Measurements from ENCODE around the gene MEGF11.

The MEGF11 gene

DNA sequence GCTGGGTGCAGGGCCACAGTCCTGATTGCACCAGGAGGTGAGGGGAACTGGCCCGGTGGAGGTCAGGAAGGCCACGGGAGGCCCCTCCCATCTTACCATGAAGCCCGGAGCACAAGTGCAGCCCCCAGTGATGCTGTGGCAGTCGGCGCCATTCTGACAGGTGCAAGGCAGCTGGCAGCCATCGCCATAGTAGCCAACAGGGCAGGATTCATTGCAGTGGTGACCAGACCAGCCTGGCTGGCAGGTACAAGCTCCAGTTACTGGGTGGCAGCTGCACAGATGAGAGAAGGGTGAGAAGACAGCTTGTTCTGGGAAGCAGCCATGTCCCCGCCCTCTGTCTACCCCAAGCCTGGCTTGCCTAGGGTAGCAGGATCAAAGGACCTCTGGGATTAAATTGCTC is 296.1 kb downstream of the MEGF11 start:
- no peak for DNase-seq

DNA sequence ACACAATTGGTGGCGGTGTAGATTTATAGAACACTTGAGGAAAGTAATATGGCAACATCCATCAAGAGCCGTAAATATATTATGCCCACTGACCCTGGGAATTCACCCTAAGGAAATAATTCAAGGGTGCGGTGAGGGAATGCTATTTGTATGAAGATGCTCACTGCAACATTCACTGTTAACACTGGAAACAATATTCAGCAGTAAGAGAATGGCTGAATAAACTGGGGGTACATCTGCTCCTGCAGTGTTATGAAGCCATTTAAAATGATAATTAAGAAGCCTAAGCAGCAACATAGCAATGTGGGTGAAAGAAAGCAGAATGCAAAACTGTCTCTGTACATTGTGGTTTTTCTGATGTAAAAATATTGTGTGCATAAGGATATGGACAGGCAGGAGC is 296.7 kb downstream of the MEGF11 start:
- DNase-seq = no peak

DNA sequence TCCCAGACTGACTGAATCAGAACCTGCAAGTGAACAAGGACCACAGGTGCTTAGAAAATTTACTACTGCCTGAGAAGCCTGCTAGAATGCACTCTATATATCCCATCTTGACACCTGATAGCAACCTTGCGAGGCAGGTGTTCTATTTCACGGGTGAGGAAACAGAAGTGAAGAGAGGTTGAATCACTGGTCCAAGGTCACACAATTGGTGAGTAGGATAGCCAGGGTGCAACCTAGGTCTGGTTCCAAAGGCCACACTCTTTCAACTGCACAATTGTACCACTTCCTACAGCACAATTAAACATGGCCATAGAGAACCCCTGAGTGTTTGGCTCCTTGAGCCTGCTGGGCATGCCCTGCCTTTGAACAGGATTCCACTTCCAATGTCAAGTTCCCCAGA is 297.2 kb downstream of the MEGF11 start:
- no peak for DNase-seq

DNA sequence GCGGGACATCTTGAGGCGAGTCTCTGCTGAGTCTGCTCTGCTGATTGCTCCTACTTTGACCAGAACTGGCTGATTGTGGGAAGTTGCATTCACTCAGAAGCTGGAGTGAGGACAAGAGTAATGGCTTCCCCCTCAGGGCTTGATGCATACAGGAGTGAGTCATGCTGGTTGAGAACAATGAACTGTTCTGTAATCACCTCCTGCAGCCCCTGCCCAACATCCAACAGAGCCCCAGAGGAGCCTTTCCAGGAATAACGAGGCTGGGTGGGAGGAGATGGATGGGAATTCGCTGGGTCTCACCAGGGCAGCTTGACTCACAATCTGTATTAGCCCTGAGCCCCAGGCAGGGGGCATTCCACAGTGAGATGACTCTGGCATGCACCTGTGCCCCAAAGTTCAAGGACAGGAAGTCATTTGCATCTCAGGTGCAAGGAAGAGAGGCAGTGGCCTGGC is 299.2 kb downstream of the MEGF11 start:
- no peak for DNase-seq

DNA sequence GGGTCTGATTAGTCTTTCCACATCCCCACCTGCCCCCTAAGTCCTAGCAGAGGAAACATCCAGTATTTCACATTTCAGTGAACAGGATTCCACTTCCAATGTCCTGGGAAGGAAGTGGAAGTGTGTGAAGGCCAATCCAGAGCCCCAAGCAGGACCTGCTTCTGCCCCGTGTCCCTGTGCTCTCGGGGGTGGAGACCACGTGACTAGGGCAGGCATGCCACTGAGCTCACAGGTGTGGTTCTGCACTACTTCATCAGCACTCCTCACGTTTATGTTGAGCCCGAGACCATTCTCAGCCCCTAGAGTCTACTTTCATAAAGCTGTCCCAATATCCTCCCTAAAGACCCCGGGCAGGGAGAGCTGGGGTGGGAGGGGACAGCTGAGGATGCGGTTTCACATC is 299.9 kb downstream of the MEGF11 start:
- no peak for DNase-seq

DNA sequence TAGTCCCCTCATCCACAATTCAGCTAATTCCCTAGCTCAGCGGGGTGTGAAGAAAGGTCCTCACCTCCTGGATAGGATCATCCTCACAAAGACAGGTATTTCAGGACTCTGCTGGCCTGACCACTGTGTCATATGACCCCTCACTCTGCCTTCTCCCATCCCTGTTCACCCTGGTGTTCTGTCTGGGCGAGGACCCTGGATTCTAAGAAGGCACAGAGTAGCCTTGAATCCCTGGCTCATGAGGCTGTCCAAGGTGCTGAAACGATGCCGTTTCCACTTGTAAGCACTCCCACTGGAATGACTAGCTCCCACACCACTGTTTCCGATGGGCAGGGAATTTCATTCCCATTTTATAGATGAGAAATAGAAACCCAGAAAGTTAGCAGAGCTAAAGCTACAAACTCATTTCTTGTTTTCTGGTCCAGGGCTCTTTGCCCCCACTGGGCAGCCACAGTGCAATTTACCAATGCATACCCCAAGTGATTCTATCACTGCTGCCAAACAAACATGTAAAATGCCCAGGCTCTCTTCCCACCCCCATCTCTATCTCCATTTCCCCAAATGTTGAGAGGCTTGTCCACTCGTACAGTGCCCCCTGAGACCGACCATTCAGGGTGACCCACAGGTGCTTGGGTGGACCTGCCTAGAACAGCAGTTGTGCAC is 301.0 kb downstream of the MEGF11 start:
- no peak for DNase-seq

DNA sequence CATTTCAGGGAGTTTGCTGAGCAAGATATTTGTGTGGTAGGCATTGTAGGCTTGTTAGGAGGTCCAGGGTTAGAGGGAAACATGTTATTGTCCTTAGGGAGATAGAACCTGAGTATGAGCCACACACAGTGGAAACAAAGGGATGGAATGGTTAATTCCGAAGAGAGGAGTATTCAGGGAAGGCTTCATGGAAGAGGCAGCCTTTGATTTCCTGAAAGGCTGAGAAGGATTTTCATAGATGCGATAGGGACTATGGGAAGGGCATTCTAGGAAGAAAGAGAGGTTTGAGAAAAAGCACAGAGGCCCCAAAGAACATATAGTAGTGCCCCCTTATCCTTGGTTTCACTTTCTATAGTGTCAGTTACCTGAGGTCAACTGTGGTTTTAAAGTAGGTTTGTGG is 302.5 kb downstream of the MEGF11 start:
- DNase-seq = no peak

DNA sequence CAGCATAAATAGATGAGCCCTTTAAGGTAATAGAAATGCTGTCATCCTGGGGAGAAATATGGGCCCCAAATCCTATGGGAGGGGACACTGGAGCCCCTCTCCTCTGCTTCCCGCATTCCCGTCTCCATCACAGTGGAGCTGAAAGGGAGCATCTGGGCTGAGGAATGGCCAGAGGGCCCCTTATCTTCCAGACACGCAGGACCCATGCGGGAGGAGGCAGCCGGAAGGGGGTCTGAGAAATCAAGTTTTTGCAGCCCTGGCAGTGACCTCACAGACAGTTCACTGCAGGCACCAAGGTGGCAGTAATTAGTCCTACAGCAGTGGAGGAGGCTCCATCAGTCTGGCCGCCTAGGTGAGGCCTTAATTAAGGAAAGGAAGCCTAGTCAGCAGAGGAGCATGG is 304.1 kb downstream of the MEGF11 start:
- DNase-seq = no peak

DNA sequence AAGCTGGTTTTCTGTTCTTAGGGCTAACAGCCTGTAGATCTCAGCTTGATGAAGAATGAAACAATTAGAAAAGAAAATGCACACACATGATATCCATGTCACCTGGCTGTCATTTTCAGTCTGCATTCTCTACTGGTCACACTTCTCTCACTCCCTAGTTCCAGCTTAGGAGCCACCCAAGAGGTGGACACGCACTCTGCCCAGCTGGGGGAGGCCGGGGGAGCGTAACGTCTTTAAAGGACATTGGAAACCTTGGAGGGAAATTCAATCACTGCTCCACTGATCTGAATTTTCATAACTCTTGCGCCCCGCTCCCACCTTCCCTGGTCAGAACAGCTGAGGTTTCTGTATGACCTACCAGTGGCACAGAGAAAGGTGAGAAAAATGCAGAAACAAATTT is 304.5 kb downstream of the MEGF11 start:
- DNase-seq = no peak

DNA sequence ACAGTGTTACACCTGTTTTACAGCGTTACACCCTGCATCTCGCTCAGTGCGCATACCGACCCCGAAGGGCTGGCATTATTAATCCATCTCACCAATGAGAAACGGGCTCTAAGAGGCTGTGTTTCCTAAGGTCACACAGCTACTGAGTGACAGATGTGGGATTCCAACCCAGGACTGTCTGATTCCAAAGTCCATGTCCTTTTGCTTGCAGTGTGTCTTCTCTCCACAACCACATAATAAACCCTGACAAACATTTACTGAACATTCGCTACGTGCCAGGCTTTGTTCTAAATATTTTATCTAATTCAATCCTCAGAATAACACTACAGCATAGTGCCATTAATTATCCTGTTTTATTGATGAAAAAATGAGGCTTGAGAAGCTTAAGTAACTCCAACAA is 305.2 kb downstream of the MEGF11 start:
- no peak for DNase-seq

DNA sequence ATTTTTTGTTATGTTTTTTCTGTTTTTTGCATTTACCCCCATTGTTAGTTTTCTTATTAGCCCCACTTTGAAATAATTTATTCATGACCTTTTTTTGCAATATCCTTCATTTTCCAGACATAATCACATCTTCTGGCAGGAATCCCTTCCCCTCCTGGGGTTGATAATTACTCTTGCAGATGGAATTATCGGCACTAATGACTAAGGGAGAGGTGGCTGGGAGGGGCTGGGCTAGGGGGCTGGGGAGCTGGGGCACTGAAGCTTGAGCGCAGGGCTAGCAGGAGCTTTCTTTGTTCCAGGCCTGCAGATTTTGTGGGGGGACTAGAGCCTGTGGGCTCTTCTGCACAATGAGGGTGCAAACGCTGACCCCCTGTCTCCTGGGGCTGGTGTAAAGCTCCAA is 306.5 kb downstream of the MEGF11 start:
- no peak for DNase-seq

DNA sequence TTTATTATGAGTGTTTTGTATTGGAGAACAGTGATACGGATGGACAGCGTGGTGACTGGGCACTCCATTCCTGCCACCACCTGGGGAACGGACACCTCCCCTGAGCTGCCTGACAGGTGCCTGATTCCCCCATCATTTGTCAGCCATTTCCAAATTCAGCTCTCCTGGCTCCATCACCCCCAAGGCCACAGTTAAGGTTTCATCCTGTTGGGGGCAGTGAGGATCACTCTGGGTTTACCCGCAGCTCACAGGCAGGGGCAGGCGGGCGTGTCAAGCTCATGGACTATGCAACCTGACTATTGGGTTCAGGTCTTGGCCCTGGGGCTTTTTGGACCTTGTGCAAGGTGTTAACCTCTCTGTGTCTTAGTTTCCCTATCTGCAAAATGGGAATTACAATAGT is 307.9 kb downstream of the MEGF11 start:
- DNase-seq = no peak

DNA sequence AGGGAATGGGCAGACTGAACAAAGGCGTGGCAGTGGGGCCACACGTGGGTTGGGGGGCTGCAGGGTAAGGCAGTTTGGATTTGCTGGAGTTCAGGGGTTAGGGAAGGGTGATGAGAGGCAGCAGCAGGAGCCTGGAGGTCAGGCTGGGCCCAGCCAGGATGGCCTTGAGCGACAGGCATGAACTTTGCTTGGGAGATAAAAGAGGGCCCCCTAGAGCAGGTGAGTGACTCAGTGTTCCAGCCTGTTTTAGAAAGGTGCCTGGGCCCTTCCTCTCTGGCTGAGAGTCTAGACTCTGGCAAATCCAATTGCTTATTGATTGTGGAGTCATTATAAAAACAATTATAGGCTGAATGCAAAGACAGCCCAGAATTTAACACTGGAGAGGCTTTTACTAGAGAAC is 309.1 kb downstream of the MEGF11 start:
- DNase-seq = no peak

DNA sequence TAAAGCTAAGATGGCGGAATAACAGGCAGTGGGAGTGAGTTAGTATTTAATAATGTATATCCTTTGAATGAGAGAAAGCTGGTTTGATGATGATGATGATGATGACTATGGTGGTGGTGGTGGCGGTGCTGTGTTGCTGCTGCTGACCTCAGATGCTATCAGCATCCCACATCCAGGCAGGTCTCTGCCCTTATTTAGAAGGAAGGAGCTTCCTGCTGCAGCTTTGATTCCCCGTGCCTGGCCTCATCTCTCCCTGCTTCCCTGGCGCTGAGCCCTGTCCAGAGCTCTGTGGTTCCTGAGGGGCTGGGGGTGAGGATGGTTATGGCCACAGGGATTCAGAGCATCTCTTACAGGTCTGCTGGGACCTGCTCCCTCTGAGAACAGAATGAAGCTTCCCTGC is 311.1 kb downstream of the MEGF11 start:
- DNase-seq = no peak

DNA sequence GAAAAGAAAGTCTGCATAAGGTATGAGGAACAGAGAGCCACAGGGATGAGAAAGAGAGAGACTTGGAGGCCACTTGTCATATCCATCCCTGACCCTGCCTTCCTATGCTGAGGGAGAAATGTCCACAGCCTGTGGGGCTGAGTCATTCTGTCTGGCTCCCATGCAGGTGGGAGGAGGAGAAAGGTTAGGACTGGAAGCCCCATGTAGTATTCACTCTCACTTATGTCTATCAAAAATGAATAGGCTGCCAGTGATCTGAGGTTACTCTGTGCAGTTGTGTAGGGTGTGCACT is 313.0 kb downstream of the MEGF11 start:
- DNase-seq = no peak

DNA sequence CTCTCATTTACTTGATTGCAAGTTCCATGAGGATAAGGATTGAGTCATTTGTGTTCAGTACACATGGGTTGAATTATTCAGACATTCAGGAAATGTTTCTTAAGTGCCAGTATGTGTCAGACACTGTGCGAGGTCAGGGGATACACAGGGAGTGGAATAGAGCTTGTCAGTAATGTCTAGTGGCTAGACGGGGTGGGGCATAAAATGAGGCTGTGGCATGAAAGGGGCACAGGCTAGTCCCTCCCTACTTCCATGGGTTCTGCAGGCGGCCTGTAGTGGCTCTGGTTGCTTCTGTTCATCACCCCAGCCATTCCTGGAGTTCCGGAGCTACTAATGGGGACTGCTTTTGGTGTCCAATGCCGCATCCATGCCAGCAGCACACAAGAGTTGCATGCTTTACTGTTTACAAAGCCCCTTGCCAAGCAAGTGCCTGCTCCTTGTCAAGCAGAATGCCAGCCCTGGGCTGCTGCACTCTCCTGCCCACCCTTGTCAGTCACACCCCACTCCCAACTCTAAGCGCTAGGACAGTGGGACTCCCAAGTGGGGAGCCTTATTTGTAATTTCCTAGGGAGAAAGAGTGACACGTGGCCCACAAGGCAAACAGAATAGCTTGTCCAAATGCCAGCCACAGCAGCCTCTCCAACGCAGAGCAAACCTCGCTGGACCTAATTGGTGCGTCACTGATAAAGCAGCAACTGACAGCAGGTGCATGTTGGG is 313.5 kb downstream of the MEGF11 start:
- no peak for DNase-seq

DNA sequence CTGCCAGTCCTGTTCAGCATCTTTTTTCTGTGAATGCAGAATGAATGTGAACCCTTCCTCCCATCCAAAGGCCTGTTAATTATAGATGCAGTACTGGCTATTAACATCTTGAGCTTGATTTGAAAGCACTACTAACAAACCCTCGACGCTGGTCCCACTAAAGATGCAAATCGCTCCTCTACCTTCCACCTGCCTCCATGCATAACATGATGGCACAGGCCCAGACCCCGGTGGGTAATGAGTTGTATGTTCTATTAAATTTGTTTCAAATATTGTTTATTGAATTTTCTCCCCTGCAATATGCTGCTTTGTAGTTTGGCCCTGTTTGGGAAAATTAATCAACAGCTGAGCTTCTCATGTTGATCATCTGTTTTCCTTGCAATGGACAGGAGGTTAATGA is 314.9 kb downstream of the MEGF11 start:
- no peak for DNase-seq

DNA sequence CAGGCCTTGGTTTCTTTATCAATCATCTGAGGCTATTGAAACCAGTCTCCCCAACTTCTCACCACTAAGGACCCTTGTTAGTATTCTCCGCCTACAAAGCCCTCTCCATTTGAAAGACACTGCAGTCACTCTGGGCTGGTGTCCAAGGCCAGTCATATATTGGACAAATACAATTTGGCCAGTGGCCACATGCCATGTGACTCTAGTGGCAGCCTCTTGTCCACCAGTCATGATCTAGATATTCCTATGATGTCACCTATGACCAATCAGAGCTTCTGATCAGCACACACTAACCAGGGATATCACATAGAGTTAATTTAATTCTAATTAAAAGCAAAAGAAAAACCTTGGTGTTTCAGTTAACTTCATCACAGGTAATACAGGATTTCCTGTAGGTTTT is 316.1 kb downstream of the MEGF11 start:
- DNase-seq = no peak

DNA sequence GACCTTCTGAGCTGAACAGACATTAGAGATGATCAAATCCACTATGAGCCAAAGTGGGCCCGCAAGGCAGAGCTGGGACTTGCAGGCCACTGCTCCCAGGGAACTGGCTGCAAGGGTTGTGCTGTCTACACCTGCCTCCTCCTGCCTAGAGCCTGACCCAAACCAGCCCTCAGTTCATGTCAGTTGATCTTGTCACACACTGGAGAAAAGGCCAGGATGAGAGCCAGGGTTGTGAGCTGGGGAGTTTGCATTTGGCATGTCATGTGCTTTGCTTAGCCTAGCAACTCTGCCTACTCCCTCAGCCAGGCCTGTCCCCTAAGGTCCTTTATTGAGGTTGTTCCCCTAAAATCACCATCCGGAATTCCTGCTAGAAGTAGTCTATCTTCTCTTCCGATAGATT is 316.5 kb downstream of the MEGF11 start:
- no peak for DNase-seq

DNA sequence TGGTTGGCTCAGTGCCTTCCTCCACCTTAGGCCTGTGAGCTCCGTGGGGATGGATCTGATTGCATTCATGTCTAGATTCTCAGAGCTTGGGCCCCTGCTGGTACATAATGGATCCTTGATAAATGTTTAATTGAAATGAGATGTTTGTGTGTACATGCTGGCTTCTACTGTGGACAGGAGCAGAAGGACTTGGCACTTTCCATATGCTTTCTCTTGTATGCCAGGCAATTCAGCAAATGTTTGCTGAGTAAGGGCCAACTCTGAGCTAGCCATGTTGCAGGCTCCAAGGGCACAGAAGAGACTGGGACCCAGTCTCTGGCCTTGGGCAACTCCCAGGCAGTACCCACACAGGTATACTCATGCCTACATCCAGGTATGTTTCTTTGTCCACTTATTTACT is 317.3 kb downstream of the MEGF11 start:
- no peak for DNase-seq

DNA sequence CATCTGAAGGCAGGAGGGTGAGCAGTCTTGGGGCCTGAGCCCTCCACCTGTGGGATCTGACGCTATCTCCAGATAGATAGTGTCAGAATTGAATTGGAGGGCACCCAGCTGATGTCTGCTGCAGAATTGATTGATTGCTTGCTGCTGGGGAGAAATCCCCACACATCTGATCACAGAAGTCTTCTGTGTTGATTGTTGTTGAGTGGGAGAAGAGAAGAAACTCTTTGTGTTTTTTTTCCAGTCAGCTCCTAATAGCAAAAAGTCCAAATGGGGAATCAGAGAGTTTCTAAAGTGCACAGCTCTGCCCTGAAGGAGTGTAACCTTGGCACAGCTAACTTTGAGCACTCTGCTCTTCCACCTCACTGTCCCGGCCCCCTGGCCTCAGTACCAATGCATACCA is 318.2 kb downstream of the MEGF11 start:
- no peak for DNase-seq

DNA sequence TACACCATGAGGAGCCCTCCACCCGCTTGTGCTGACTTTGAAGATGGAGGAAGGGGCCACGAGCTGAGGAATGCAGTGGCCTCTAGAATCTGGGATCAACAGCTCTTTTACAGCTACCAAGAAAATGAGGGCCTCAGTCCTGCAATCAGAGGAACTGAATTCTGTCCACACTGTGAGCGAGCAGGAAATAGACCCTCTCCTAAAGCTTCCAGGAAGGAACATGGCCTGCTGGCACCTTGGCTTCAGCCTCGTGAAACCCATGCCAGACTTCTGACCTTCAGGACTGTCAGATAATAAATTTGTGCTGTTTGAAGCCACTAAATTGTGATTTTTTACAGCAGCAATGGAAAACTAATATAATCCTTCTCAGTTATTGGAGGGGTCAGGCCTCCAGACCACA is 322.3 kb downstream of the MEGF11 start:
- DNase-seq = no peak

DNA sequence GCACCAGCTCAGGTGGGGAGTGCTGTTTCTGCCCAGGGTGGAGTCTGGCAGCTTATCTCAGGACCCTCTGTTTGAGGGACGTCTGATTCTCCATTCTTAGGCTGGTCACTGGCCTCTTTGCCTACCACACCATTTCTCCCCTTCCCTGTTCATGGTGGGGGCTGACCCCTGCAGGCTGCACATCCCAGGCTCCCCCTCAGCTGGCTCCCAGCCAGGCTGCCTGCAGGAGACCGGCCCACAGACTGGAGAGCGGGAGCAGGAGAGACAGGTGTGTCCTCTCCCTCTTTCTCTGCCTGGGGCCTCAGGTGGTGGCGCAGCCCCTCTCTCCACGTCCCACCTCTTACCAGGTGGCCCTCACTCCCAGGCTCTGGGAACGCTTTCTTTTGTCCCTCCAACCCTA is 323.4 kb downstream of the MEGF11 start:
- no peak for DNase-seq

DNA sequence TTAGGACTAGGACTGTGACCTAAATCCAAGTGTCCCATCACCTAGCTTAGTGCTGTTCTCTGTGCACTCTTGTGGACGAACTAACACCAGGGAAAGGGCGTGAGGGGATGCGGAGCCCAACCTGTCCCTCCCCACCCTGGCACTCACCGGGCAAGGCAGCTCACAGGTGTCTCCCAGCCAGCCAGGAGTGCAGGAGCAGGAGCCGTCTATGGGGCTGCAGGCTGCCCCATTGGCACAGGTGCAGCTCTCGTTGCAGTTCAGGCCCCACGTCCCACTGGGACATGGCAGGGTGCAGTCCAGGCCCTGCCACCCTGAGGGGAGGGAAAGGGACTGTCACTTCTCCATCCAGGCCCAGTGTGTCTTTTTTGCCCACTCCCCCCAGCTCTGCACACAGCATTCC is 324.0 kb downstream of the MEGF11 start:
- no peak for DNase-seq

DNA sequence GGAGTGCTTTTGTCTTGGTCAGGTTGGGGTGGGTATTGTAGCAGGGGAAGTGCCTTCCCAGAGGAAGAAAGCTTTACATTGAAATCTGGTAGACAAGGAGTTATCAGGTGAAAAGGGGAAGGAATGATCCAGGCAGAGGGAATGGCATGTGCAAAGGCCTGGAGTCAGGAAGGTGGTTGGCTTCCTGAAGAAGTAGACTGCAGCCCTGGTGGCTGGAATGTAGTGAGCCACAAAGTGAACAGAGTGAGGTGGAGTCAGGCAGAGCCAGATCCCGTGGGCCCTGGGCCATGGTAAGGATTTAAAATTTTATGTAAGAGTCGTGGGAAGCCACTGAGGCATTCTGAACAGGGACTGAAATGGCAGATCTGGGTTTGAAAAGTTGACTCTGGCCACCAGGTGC is 326.0 kb downstream of the MEGF11 start:
- no peak for DNase-seq

All from CD4-positive, alpha-beta T cell treated with Interleukin-4 for 1 hour (primary cell).